GM12878 (cell line): Measurements from ENCODE around the gene CXCL13.

Source experiments
- ATF3 ChIP-seq: IDR thresholded peaks from 2 replicates; pipeline ENCODE4 v1.6.1; 2011; ENCODE audit warnings: low read depth, mild to moderate bottlenecking, low read length, moderate library complexity, borderline replicate concordance; ENCODE audit errors: extremely low read depth
- CTCF ChIP-seq, 3 experiments: IDR thresholded peaks in 2 of 3; conservative IDR thresholded peaks in 1 of 3; 2 replicates each; pipeline ENCODE4 v1.5.1; 2011; ENCODE audit warnings: low read depth in 3 of 3, low read length in 3 of 3, mild to moderate bottlenecking in 3 of 3, control low read depth in 2 of 3, moderate library complexity in 2 of 3, inconsistent platforms in 1 of 3, mixed read lengths in 1 of 3; ENCODE audit not compliant: control insufficient read depth in 2 of 3, insufficient read depth in 1 of 3; ENCODE audit errors: extremely low read depth in 1 of 3
- EGR1 ChIP-seq, 2 experiments: IDR thresholded peaks; 1 replicate in 1 of 2; 2 replicates in 1 of 2; pipeline ENCODE4 v1.6.1; 2011 to 2012; ENCODE audit warnings: low read depth in 2 of 2, low read length in 2 of 2, borderline replicate concordance in 1 of 2, mild to moderate bottlenecking in 1 of 2, moderate library complexity in 1 of 2
- ELK1 ChIP-seq: IDR thresholded peaks from 2 replicates; pipeline ENCODE4 v1.6.1; 2012; ENCODE audit warnings: low read depth, low read length, improper control_type of control experiment
- EZH2 ChIP-seq: IDR thresholded peaks from 2 replicates; pipeline ENCODE4 v1.6.1; 2012; ENCODE audit warnings: low read depth, mild to moderate bottlenecking, control low read depth, inconsistent platforms, low read length, borderline replicate concordance; ENCODE audit not compliant: control insufficient read depth
- HDAC2 ChIP-seq: fragments of 200-600 bp; sonication (generic); IDR thresholded peaks from 2 replicates; pipeline ENCODE4 v1.6.1; 2017
- MXI1 ChIP-seq: fragments of 150-350 bp; IDR thresholded peaks from 2 replicates; pipeline ENCODE4 v1.6.1; 2011; ENCODE audit warnings: low read depth, mild to moderate bottlenecking, inconsistent platforms, low read length, improper control_type of control experiment
- NFXL1 ChIP-seq: fragments of 450-650 bp; IDR thresholded peaks from 2 replicates; pipeline ENCODE4 v1.6.1; 2017; ENCODE audit warnings: antibody characterized with exemption, mild to moderate bottlenecking, borderline replicate concordance
- NRF1 ChIP-seq: conservative IDR thresholded peaks from 2 replicates; pipeline ENCODE4 v1.6.1; 2011; ENCODE audit warnings: mild to moderate bottlenecking, low read depth, low read length, improper control_type of control experiment
- POLR2A ChIP-seq: IDR thresholded peaks from 2 replicates; pipeline ENCODE4 v1.6.1; 2011; ENCODE audit warnings: low read depth, mild to moderate bottlenecking, low read length
- POLR2AphosphoS5 ChIP-seq: IDR thresholded peaks from 2 replicates; pipeline ENCODE4 v1.6.1; 2011; ENCODE audit warnings: mild to moderate bottlenecking, low read length, inconsistent platforms
- RFX5 ChIP-seq: IDR thresholded peaks from 2 replicates; pipeline ENCODE4 v1.6.1; 2011; ENCODE audit warnings: low read depth, low read length, improper control_type of control experiment
- ZZZ3 ChIP-seq: IDR thresholded peaks from 2 replicates; pipeline ENCODE4 v1.6.1; 2011; ENCODE audit warnings: low read depth; ENCODE audit not compliant: control insufficient read depth, insufficient read length

DNA sequence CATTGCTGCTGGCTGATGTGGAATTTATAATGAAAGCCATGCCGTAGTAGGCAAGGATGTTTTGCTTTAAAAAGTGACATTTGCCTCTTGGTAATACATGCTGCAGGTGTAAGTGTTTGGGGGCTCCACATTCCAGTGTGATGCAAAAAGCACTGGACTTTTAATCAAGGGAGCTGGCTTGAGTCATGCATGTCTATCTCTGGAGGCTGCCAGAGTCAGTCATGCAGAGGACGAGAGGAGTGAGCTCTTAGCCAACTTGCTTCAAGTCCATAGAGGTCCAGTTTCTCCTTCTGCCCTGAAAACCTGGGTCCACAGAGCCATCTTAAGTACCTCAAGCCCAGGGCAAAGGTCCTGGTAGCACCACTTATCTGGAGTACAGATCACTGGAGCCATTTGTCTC lies 11.6 kb upstream of the CXCL13 start:
- TF ChIP-seq ATF3 (no peak), POLR2AphosphoS5 (no peak), RFX5 (no peak), EGR1 (IDR thresholded peaks at IDR 0.05; ENCODE audit: borderline replicate concordance in 1 of 2, low read depth in 2 of 2, low read length in 2 of 2) (no peak), CTCF (IDR thresholded peaks at IDR 0.05 in 2 of 3, conservative IDR thresholded peaks at IDR 0.05 in 1 of 3; ENCODE audit: control insufficient read depth in 2 of 3, extremely low read depth in 1 of 3, insufficient read depth in 1 of 3, low read depth in 3 of 3, low read length in 3 of 3) (no peak), POLR2A (no peak), EZH2 (no peak), ZZZ3 (no peak), NRF1 (no peak), HDAC2 (no peak), MXI1 (no peak), ELK1 (no peak), NFXL1 (no peak)
